H1 (cell line): ENCODE data around the gene STARD4. TPM values are rescaled to one million over a fixed set of nuclear protein-coding genes. Genes with fewer than 3 reads are reported as not detected.

ENCODE experiments used
- CTCF ChIA-PET: fragments of 300-600 bp; sonication (Branson Sonifier 250); formaldehyde crosslinking; loops from one replicate; lab custom pipeline; 2021; ENCODE audit not compliant: partially characterized antibody; lab: Charles Lee
- POLR2A ChIA-PET: fragments of 300-600 bp; sonication (Branson Sonifier 250); formaldehyde crosslinking; loops from one replicate; lab custom pipeline; 2021; ENCODE audit warnings: inconsistent platforms; ENCODE audit not compliant: partially characterized antibody; lab: Charles Lee
- DNase-seq, 2 experiments: peaks; one replicate each; pipeline versions ENCODE4 v3.0.0 to v3.0.0-alpha.2; 2010 to 2022; ENCODE audit warnings: low spot score in 2 of 2, low read depth in 1 of 2, mixed read lengths in 1 of 2
- FAIRE-seq: peaks from 2 replicates; lab custom pipeline; 2011; peaks lifted over from hg19 to GRCh38; lab: Jason Lieb, UNC
- H2AFZ ChIP-seq: 2 replicates; pipeline ENCODE4 v1.8.1; 2012; ENCODE audit warnings: low read length, inconsistent platforms
- H2AK5ac ChIP-seq: 2 replicates; pipeline ENCODE4 v1.6.1; 2013; ENCODE audit warnings: low read depth, low read length
- H2BK120ac ChIP-seq: replicated peaks from 2 replicates; pipeline ENCODE3; 2013; ENCODE audit warnings: low read depth, low read length, inconsistent platforms
- H2BK12ac ChIP-seq: 2 replicates; pipeline ENCODE4 v1.6.1; 2013; ENCODE audit warnings: low read depth, low read length
- H2BK15ac ChIP-seq: 2 replicates; pipeline ENCODE4 v1.6.1; 2013; ENCODE audit warnings: low read length
- H2BK20ac ChIP-seq: 2 replicates; pipeline ENCODE4 v1.6.1; 2013; ENCODE audit warnings: low read length
- H2BK5ac ChIP-seq: 2 replicates; pipeline ENCODE4 v1.6.1; 2013; ENCODE audit warnings: low read depth, low read length
- H3K14ac ChIP-seq: 2 replicates; pipeline ENCODE4 v1.6.1; 2013; ENCODE audit warnings: inconsistent platforms; ENCODE audit not compliant: insufficient read length
- H3K18ac ChIP-seq: 2 replicates; pipeline ENCODE4 v1.6.1; 2013; ENCODE audit warnings: low read length; ENCODE audit errors: extremely low read depth
- H3K23ac ChIP-seq: 2 replicates; pipeline ENCODE4 v1.6.1; 2013; ENCODE audit warnings: inconsistent platforms; ENCODE audit not compliant: insufficient read length
- H3K23me2 ChIP-seq: 2 replicates; pipeline ENCODE4 v1.6.1; 2013; ENCODE audit warnings: low read depth, low read length
- H3K27ac ChIP-seq: 2 replicates; pipeline ENCODE4 v1.6.1; 2011; ENCODE audit warnings: low read depth, low read length, inconsistent platforms
- H3K27me3 ChIP-seq, 4 experiments: replicated peaks in 1 of 4; 1 replicate in 1 of 4; 2 replicates in 3 of 4; pipeline versions ENCODE4 v1.6.1 to v1.8.1; 2011 to 2013; ENCODE audit warnings: low read length in 3 of 4, mild to moderate bottlenecking in 3 of 4, inconsistent platforms in 2 of 4, mixed read lengths in 2 of 4, moderate library complexity in 1 of 4; ENCODE audit not compliant: control insufficient read depth in 3 of 4, insufficient read depth in 3 of 4; ENCODE audit errors: extremely low read depth in 1 of 4
- H3K36me3 ChIP-seq, 4 experiments: 2 replicates each; pipeline versions ENCODE4 v1.6.1 to v1.8.1; 2011 to 2013; ENCODE audit warnings: mild to moderate bottlenecking in 4 of 4, low read length in 3 of 4, moderate library complexity in 2 of 4, control low read depth in 1 of 4, inconsistent platforms in 1 of 4; ENCODE audit not compliant: insufficient read depth in 4 of 4, control insufficient read depth in 2 of 4
- H3K4ac ChIP-seq: replicated peaks from 2 replicates; pipeline ENCODE3; 2013; ENCODE audit warnings: low read length, low read depth, mixed read lengths, inconsistent platforms; ENCODE audit not compliant: insufficient read length
- H3K4me1 ChIP-seq, 4 experiments: replicated peaks in 1 of 4; 1 replicate in 1 of 4; 2 replicates in 3 of 4; pipeline versions ENCODE4 v1.6.1 to v1.8.1; 2011 to 2013; ENCODE audit warnings: low read length in 3 of 4, inconsistent platforms in 2 of 4, mixed read lengths in 1 of 4; ENCODE audit not compliant: insufficient read depth in 4 of 4, control insufficient read depth in 3 of 4
- H3K4me2 ChIP-seq, 2 experiments: 2 replicates each; pipeline versions ENCODE4 v1.6.1 to v1.8.1; 2011 to 2013; ENCODE audit warnings: low read depth in 2 of 2, low read length in 2 of 2, control low read depth in 1 of 2, inconsistent platforms in 1 of 2, mild to moderate bottlenecking in 1 of 2; ENCODE audit not compliant: insufficient read depth in 1 of 2
- H3K4me3 ChIP-seq, 4 experiments: fragments of 200-600, 300-600 bp in 1 of 4; sonication (generic), shearing (Covaris generic), sonication (Bioruptor Twin) in 1 of 4; 2 replicates each; pipeline versions ENCODE4 v1.5.1 to v1.8.1; 2011 to 2016; ENCODE audit warnings: low read length in 4 of 4, low read depth in 3 of 4, control low read depth in 2 of 4, inconsistent platforms in 2 of 4, mild to moderate bottlenecking in 2 of 4, mixed read lengths in 1 of 4, moderate library complexity in 1 of 4; ENCODE audit not compliant: insufficient read depth in 2 of 4; ENCODE audit errors: extremely low read depth in 1 of 4
- H3K56ac ChIP-seq: replicated peaks from 2 replicates; pipeline ENCODE3; 2013; ENCODE audit warnings: low read depth, mild to moderate bottlenecking, mixed read lengths, low read length, inconsistent platforms; ENCODE audit not compliant: insufficient read length
- H3K79me1 ChIP-seq: 2 replicates; pipeline ENCODE4 v1.6.1; 2013; ENCODE audit warnings: low read depth, low read length, control low read depth
- H3K79me2 ChIP-seq, 2 experiments: 2 replicates each; pipeline versions ENCODE4 v1.6.1 to v1.8.1; 2012 to 2013; ENCODE audit warnings: low read length in 2 of 2, mild to moderate bottlenecking in 2 of 2, inconsistent platforms in 1 of 2; ENCODE audit not compliant: insufficient read depth in 2 of 2, control insufficient read depth in 1 of 2
- H3K9ac ChIP-seq, 4 experiments: replicated peaks in 1 of 4; 1 replicate in 1 of 4; 2 replicates in 3 of 4; pipeline versions ENCODE4 v1.6.1 to v1.8.1; 2011 to 2013; ENCODE audit warnings: low read depth in 3 of 4, low read length in 3 of 4, control low read depth in 2 of 4, mild to moderate bottlenecking in 2 of 4, moderate library complexity in 2 of 4, inconsistent platforms in 1 of 4; ENCODE audit errors: extremely low read depth in 1 of 4
- H3K9me3 ChIP-seq, 2 experiments: 2 replicates each; pipeline versions ENCODE4 v1.6.1 to v1.8.1; 2012 to 2013; ENCODE audit warnings: mild to moderate bottlenecking in 2 of 2, moderate library complexity in 2 of 2, control low read depth in 1 of 2, inconsistent platforms in 1 of 2, low read depth in 1 of 2, low read length in 1 of 2, mixed read lengths in 1 of 2; ENCODE audit not compliant: insufficient read depth in 2 of 2
- H4K20me1 ChIP-seq, 2 experiments: replicated peaks in 1 of 2; 2 replicates each; pipeline versions ENCODE3 to v1.8.1; 2011 to 2013; ENCODE audit warnings: inconsistent platforms in 2 of 2, low read length in 2 of 2, mild to moderate bottlenecking in 1 of 2; ENCODE audit not compliant: insufficient read depth in 2 of 2, control insufficient read depth in 1 of 2
- H4K5ac ChIP-seq: 2 replicates; pipeline ENCODE4 v1.6.1; 2013; ENCODE audit warnings: low read length, low read depth, mixed read lengths, inconsistent platforms; ENCODE audit not compliant: insufficient read length
- H4K8ac ChIP-seq: 2 replicates; pipeline ENCODE4 v1.8.0; 2013; ENCODE audit warnings: mild to moderate bottlenecking, moderate library complexity, low read length, inconsistent platforms; ENCODE audit not compliant: insufficient read depth; ENCODE audit errors: extremely low read depth
- H4K91ac ChIP-seq: replicated peaks from 2 replicates; pipeline ENCODE3; 2013; ENCODE audit warnings: low read length, mixed read lengths, inconsistent platforms; ENCODE audit not compliant: insufficient read length
- EGR1 ChIP-seq: IDR thresholded peaks from 2 replicates; pipeline ENCODE4 v1.6.1; 2011; ENCODE audit warnings: low read depth, low read length, borderline replicate concordance
- FOSL1 ChIP-seq: IDR thresholded peaks from 2 replicates; pipeline ENCODE4 v1.6.1; 2011; ENCODE audit warnings: mild to moderate bottlenecking, low read depth, low read length, moderate library complexity; ENCODE audit not compliant: insufficient read depth
- RAD21 ChIP-seq, 2 experiments: IDR thresholded peaks in 1 of 2; conservative IDR thresholded peaks in 1 of 2; 2 replicates each; pipeline ENCODE4 v1.6.1; 2011; ENCODE audit warnings: low read depth in 2 of 2, low read length in 2 of 2, improper control_type of control experiment in 1 of 2, inconsistent platforms in 1 of 2, mild to moderate bottlenecking in 1 of 2, moderate library complexity in 1 of 2
- SIN3A ChIP-seq, 2 experiments: IDR thresholded peaks in 1 of 2; conservative IDR thresholded peaks in 1 of 2; 2 replicates each; pipeline ENCODE4 v1.6.1; 2011 to 2012; ENCODE audit warnings: low read length in 2 of 2, improper control_type of control experiment in 1 of 2, low read depth in 1 of 2, mild to moderate bottlenecking in 1 of 2
- WGBS, 2 experiments: shearing (Covaris generic) in 1 of 2; methylation state at CpG; one replicate each; pipeline versions ENCODE4 v1.1.6 to v1.1.7; 2013 to 2015; ENCODE audit warnings: low lambda C conversion rate in 2 of 2, mixed read lengths in 2 of 2, inconsistent platforms in 1 of 2, low coverage in 1 of 2, missing lambda C conversion rate in 1 of 2; ENCODE audit not compliant: insufficient replicate concordance in 2 of 2, insufficient coverage in 1 of 2, insufficient read length in 1 of 2; ENCODE audit errors: extremely low coverage in 1 of 2, missing lambda C conversion rate in 1 of 2; 5-methylcytosine and 5-hydroxymethylcytosine counted together
- polyA plus RNA-seq, 7 experiments: library from polyadenylated mRNA; depleted of rRNA in 3 of 7; stranded (reverse) in 5 of 7; unstranded in 2 of 7; fragments of >200 nt in 5 of 7; fragments of 200-250 nt in 2 of 7; gene quantifications; 1 replicate in 5 of 7; 2 replicates in 1 of 7; 4 replicates in 1 of 7; pipeline versions ENCODE4 v1.2.1 to v1.2.3, GENCODE V29; 2011 to 2013; ENCODE audit warnings: missing spikeins in 2 of 7, mixed read lengths in 2 of 7
- total RNA-seq: library from RNA; stranded (reverse); fragmentation: NEBNext Ultra II Directional; extraction: Animal tissue kit (Norgen Biotek cat#: 25700); gene quantifications from 2 replicates; pipeline ENCODE4 v1.2.1, GENCODE V29; 2021

The STARD4 gene
- total and polyA plus RNA-seq, 2 of the 8 experiments (the other 6 are each of a cell fraction or from before 2014, with no cell fraction given): 10.8 to 47.9 TPM

DNA sequence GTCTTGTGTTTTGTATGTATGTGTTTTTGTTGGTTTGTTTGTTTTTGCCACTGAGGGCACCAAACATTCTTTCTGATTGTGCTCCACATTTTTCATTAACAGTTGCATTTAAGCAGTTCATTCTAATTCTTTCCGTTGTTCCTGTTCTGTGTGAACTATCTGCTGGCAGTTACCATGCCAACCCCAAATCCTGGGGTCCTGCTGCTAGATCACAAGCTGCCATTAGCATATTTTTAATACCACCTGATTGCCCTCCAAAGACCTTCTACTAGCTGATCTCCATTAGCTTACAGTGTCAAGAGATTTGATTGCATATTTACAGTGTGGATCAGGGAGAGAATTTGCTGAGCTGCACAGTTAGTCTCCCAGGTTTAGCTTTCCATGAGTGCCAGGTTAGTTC, 40.6 kb upstream of the STARD4 start:
- no peak overlapping the region for H2BK15ac ChIP-seq
- no peak overlapping the region for H3K4me3 ChIP-seq
- TF ChIP-seq EGR1 (no peak), RAD21 (IDR thresholded peaks at IDR 0.05 in 1 of 2, conservative IDR thresholded peaks at IDR 0.05 in 1 of 2; ENCODE audit: low read depth in 2 of 2, low read length in 2 of 2) (no peak), FOSL1 (no peak), SIN3A (conservative IDR thresholded peaks at IDR 0.05 in 1 of 2, IDR thresholded peaks at IDR 0.05 in 1 of 2; ENCODE audit: low read depth in 1 of 2, low read length in 2 of 2) (no peak)
- H2BK20ac ChIP-seq: no peak overlapping the region
- H3K27ac ChIP-seq: no peak overlapping the region
- H3K4ac ChIP-seq: no peak overlapping the region
- no peak overlapping the region for H2AK5ac ChIP-seq
- H3K23me2 ChIP-seq: no peaks in the 10 kb centered on the region
- H3K36me3 ChIP-seq: no peaks in the 10 kb centered on the region
- H2BK5ac ChIP-seq: no peak overlapping the region
- no peak overlapping the region for H3K23ac ChIP-seq
- no peak for DNase-seq
- no peaks in the 10 kb centered on the region for H3K79me1 ChIP-seq
- FAIRE-seq: no peak
- POLR2A ChIA-PET: no interaction called here
- no peak overlapping the region for H4K8ac ChIP-seq
- no peaks in the 10 kb centered on the region for H4K20me1 ChIP-seq
- no peak overlapping the region for H3K9ac ChIP-seq
- 31% methylated on average over 1 of the region's 1 CpG; no CpG with 5 or more reads in 1 of the 2 experiments for WGBS, 2 experiments
- CTCF ChIA-PET: interaction anchor here (0.9 to 1.3 kb wide), 3 partner anchors 10 to 593 kb away, joined by 4 to 6 read pairs (median 5); no protein-coding TSS in a partner anchor
- no peaks in the 10 kb centered on the region for H3K79me2 ChIP-seq
- H3K4me2 ChIP-seq: no peak overlapping the region
- H2AFZ ChIP-seq: no peak overlapping the region
- no peak overlapping the region for H3K18ac ChIP-seq
- H2BK12ac ChIP-seq: no peak overlapping the region; the same call in 1 of the 2 replicates
- H3K4me1 ChIP-seq: peaks cover 1 to 15% (median 11%) of the 10 kb centered on the region in 4 experiments; a peak in 6 of 7 replicates
- no peaks in the 10 kb centered on the region for H3K9me3 ChIP-seq
- H2BK120ac ChIP-seq: no peak overlapping the region
- H3K56ac ChIP-seq: no peak overlapping the region
- H3K27me3 ChIP-seq: no peaks in the 10 kb centered on the region
- no peak overlapping the region for H4K5ac ChIP-seq
- no peak overlapping the region for H4K91ac ChIP-seq
- no peak overlapping the region for H3K14ac ChIP-seq
